Measurements from ENCODE around the gene SERPINI2.

GRCh38 chr3:167501941-167502340, 28.1 kb upstream of the SERPINI2 start:
- TF ChIP-seq CTCF (conservative IDR thresholded peaks at IDR 0.05; ENCODE audit: low read length), result no peak
- TF ChIP-seq EZH2phosphoT487 (IDR thresholded peaks at IDR 0.05; ENCODE audit: borderline replicate concordance, low read depth, low read length), result no peak

Data from OCI-LY7 (cell line).